Measurements from ENCODE around the gene VPS37B. TPM values are rescaled to one million over a fixed set of nuclear protein-coding genes. Genes with fewer than 3 reads are reported as not detected.

Gene VPS37B
- total RNA-seq, 2 donors from 2014 or later: 22.7 to 24.1 TPM

- peak overlapping the region; percentile 67 for H3K4me3 Mint-ChIP-seq
- Histone ChIP-seq H3K4me3 (ENCODE audit: low read length) (peak overlapping the region; percentile 85), H3K27ac (ENCODE audit: low read depth, low read length) (no peak overlapping the region), H3K4me1 (ENCODE audit: control insufficient read depth, insufficient read depth, low read length) (peaks cover 3% of the 10 kb centered on the region), H3K9me3 (ENCODE audit: control insufficient read depth, low read length) (no peaks in the 10 kb centered on the region), H3K36me3 (ENCODE audit: control insufficient read depth, insufficient read depth, low read length) (no peaks in the 10 kb centered on the region), H3K27me3 (ENCODE audit: control insufficient read depth, insufficient read depth, low read length, poor library complexity, severe bottlenecking) (peaks cover 16% of the 10 kb centered on the region), H3K9ac (ENCODE audit: extremely low read depth, low read length, poor library complexity, severe bottlenecking) (no peak overlapping the region)
- 0% methylated on average over 43 of the region's 43 CpGs; no CpG with 5 or more reads in 1 of the 2 experiments for WGBS, 2 experiments (ENCODE audit: insufficient coverage in 1 of 2, insufficient read length in 1 of 2)
- H3K27me3 Mint-ChIP-seq (ENCODE audit: insufficient read depth): peaks cover 41% of the 10 kb centered on the region
- H3K36me3 Mint-ChIP-seq (ENCODE audit: low read depth): no peaks in the 10 kb centered on the region
- H3K27ac Mint-ChIP-seq: no peak overlapping the region
- H3K4me1 Mint-ChIP-seq: peaks cover 22% of the 10 kb centered on the region
- TF ChIP-seq, protein P1, sequence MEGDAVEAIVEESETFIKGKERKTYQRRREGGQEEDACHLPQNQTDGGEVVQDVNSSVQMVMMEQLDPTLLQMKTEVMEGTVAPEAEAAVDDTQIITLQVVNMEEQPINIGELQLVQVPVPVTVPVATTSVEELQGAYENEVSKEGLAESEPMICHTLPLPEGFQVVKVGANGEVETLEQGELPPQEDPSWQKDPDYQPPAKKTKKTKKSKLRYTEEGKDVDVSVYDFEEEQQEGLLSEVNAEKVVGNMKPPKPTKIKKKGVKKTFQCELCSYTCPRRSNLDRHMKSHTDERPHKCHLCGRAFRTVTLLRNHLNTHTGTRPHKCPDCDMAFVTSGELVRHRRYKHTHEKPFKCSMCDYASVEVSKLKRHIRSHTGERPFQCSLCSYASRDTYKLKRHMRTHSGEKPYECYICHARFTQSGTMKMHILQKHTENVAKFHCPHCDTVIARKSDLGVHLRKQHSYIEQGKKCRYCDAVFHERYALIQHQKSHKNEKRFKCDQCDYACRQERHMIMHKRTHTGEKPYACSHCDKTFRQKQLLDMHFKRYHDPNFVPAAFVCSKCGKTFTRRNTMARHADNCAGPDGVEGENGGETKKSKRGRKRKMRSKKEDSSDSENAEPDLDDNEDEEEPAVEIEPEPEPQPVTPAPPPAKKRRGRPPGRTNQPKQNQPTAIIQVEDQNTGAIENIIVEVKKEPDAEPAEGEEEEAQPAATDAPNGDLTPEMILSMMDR (conservative IDR thresholded peaks at IDR 0.05): no peak
- no peak for DNase-seq
- H3K9me3 Mint-ChIP-seq: no peaks in the 10 kb centered on the region
Observed at GRCh38 chr12:122835750-122836026, 60.2 kb downstream of the VPS37B start.

GRCh38 chr12:122834921-122835749 is 60.8 kb downstream of the VPS37B start, which contains the start of gene HIP1R:
Gene HIP1R (plus strand): TSS chr12:122835457. CDS start chr12:122835551, 94 bp downstream.
- H3K36me3 Mint-ChIP-seq (ENCODE audit: low read depth): no peaks in the 10 kb centered on the region
- Histone ChIP-seq H3K4me3 (ENCODE audit: low read length) (peak within 1 kb of the TSS; percentile 85), H3K27me3 (ENCODE audit: control insufficient read depth, insufficient read depth, low read length, poor library complexity, severe bottlenecking) (peaks cover 16% of the 10 kb centered on the region), H3K9me3 (ENCODE audit: control insufficient read depth, low read length) (no peaks in the 10 kb centered on the region), H3K9ac (ENCODE audit: extremely low read depth, low read length, poor library complexity, severe bottlenecking) (peak within 1 kb of the TSS; percentile 13), H3K27ac (ENCODE audit: low read depth, low read length) (peak within 1 kb of the TSS; percentile 85), H3K4me1 (ENCODE audit: control insufficient read depth, insufficient read depth, low read length) (peaks cover 3% of the 10 kb centered on the region), H3K36me3 (ENCODE audit: control insufficient read depth, insufficient read depth, low read length) (no peaks in the 10 kb centered on the region)
- H3K27me3 Mint-ChIP-seq (ENCODE audit: insufficient read depth): peaks cover 44% of the 10 kb centered on the region
- peaks cover 22% of the 10 kb centered on the region for H3K4me1 Mint-ChIP-seq
- peak within 1 kb of the TSS; percentile 67 for H3K27ac Mint-ChIP-seq
- 0% methylated on average over 67 of the region's 85 CpGs; no CpG with 5 or more reads in 1 of the 2 experiments for WGBS, 2 experiments (ENCODE audit: insufficient coverage in 1 of 2, insufficient read length in 1 of 2)
- peak within 1 kb of the TSS; percentile 67 for H3K4me3 Mint-ChIP-seq
- H3K9me3 Mint-ChIP-seq: no peaks in the 10 kb centered on the region
- peak; percentile 89 for DNase-seq
- TF ChIP-seq, protein P1 (conservative IDR thresholded peaks at IDR 0.05): no peak

DNA sequence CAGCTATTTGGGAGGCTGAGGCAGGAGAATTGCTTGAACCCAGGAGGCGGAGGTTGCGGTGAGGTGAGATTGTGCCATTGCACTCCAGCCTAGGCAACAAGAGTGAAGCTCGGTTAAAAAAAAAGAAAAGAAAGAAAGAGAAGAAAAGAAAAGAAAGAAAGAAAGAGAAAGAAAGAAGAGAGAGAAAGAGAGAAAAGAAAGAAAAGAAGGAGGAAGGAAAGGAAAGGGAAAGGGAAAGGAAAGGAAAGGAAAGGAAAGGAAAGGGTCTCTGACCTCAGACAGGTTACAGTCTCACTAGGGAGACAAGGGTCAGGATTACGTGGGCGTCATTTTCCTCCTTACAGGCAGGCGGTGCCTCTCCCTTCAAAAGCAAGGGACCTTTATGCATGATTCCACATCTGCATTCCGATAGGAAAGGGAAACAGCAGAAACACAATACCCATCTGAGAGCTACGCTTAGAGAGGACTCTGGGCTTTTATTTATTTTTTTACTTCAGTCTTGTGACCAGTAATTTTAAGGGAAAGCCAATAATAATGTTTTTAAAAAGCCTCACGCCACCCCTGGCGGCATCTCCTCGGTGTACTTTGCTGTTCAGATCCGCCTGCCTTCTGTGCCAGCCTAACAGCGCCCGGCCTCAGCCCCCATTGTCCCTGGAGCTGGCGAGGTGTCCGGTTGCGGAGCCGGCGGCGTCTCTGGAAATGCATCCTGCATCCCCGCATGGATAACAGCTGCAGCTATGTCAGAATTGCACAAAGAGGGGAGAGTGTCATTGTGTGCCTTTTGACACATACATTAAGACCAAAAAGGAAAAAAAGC is 61.6 kb downstream of the VPS37B start:
- H3K36me3 ChIP-seq (ENCODE audit: control insufficient read depth, insufficient read depth, low read length): no peaks in the 10 kb centered on the region
- peak overlapping the region; percentile 85 for H3K27ac ChIP-seq (ENCODE audit: low read depth, low read length)
- Mint-ChIP-seq H3K9me3 (no peaks in the 10 kb centered on the region), H3K36me3 (ENCODE audit: low read depth) (no peaks in the 10 kb centered on the region), H3K27ac (peak overlapping the region; percentile 67), H3K4me1 (peaks cover 22% of the 10 kb centered on the region), H3K4me3 (peak overlapping the region; percentile 67), H3K27me3 (ENCODE audit: insufficient read depth) (peaks cover 49% of the 10 kb centered on the region)
- peaks cover 16% of the 10 kb centered on the region for H3K27me3 ChIP-seq (ENCODE audit: control insufficient read depth, insufficient read depth, low read length, poor library complexity, severe bottlenecking)
- peaks cover 3% of the 10 kb centered on the region for H3K4me1 ChIP-seq (ENCODE audit: control insufficient read depth, insufficient read depth, low read length)
- WGBS, 2 experiments (ENCODE audit: insufficient coverage in 1 of 2, insufficient read length in 1 of 2): 16 to 19% methylated on average over 13 to 21 of the region's 21 CpGs
- TF ChIP-seq, protein P1 (conservative IDR thresholded peaks at IDR 0.05): peak; percentile 54
- peak; percentile 92 for DNase-seq
- H3K9ac ChIP-seq (ENCODE audit: extremely low read depth, low read length, poor library complexity, severe bottlenecking): peak overlapping the region; percentile 13
- no peaks in the 10 kb centered on the region for H3K9me3 ChIP-seq (ENCODE audit: control insufficient read depth, low read length)
- H3K4me3 ChIP-seq (ENCODE audit: low read length): peak overlapping the region; percentile 78
